HFFc6 (cell line): ENCODE measurements around the gene DUS2. TPM values are rescaled to one million over a fixed set of nuclear protein-coding genes. Genes with fewer than 3 reads are reported as not detected.

Source experiments
- DNase-seq: peaks from one replicate; pipeline ENCODE4 v3.0.0-alpha.2; 2018
- H3K27ac Mint-ChIP-seq: 2 replicates; pipeline ENCODE4 v1.8.0; 2020; ENCODE audit warnings: mild to moderate bottlenecking, mixed read lengths
- H3K27me3 Mint-ChIP-seq: 2 replicates; pipeline ENCODE4 v1.8.0; 2021; ENCODE audit warnings: mild to moderate bottlenecking, moderate library complexity, mixed read lengths; ENCODE audit not compliant: insufficient read depth
- H3K36me3 Mint-ChIP-seq: 2 replicates; pipeline ENCODE4 v1.8.0; 2021; ENCODE audit warnings: low read depth, mixed read lengths
- H3K4me1 Mint-ChIP-seq: 2 replicates; pipeline ENCODE4 v1.8.0; 2020; ENCODE audit warnings: low read depth, mixed read lengths
- H3K4me3 Mint-ChIP-seq: 2 replicates; pipeline ENCODE4 v1.8.0; 2020; ENCODE audit warnings: mild to moderate bottlenecking, moderate library complexity, mixed read lengths
- H3K9me3 Mint-ChIP-seq: 2 replicates; pipeline ENCODE4 v1.8.0; 2020; ENCODE audit warnings: mild to moderate bottlenecking, mixed read lengths
- CTCF ChIP-seq: fragments of 200-600 bp; sonication (generic); IDR thresholded peaks from 2 replicates; pipeline ENCODE4 v1.5.0; 2021; ENCODE audit warnings: antibody characterized with exemption, mild to moderate bottlenecking
- total RNA-seq, 6 experiments: library from RNA; stranded (reverse); fragmentation: NEBNext Ultra II Directional; extraction: Animal tissue kit (Norgen Biotek cat#: 25700); gene quantifications; 2 replicates in 1 of 6; 3 replicates in 5 of 6; pipeline ENCODE4 v1.2.3, GENCODE V29; 2021

Gene DUS2
- total RNA-seq, 6 experiments from 2014 or later = 13.3 to 17.4 (median 15.9) TPM

- DNase-seq = no peak
- H3K27me3 Mint-ChIP-seq = no peaks in the 10 kb centered on the region
- peaks cover 14% of the 10 kb centered on the region for H3K4me1 Mint-ChIP-seq
- no peak overlapping the region for H3K4me3 Mint-ChIP-seq
- H3K36me3 Mint-ChIP-seq = peaks cover 18% of the 10 kb centered on the region
- no peak overlapping the region for H3K27ac Mint-ChIP-seq
- no peaks in the 10 kb centered on the region for H3K9me3 Mint-ChIP-seq
- no peak for TF ChIP-seq CTCF
Measured at GRCh38 chr16:68073902-68074760, 51.0 kb downstream of the DUS2 start.

GRCh38 chr16:68074850-68075555 is 51.9 kb downstream of the DUS2 start:
- Mint-ChIP-seq H3K27me3 (peaks cover 1% of the 10 kb centered on the region; the same call in 1 of the 2 replicates), H3K4me3 (no peak overlapping the region), H3K27ac (no peak overlapping the region), H3K4me1 (peaks cover 21% of the 10 kb centered on the region), H3K36me3 (peaks cover 18% of the 10 kb centered on the region), H3K9me3 (no peaks in the 10 kb centered on the region)
- no peak for DNase-seq
- TF ChIP-seq CTCF = no peak

GRCh38 chr16:68075980-68076379 is 52.9 kb downstream of the DUS2 start:
- no peak for TF ChIP-seq CTCF
- Mint-ChIP-seq H3K27ac (no peak overlapping the region), H3K4me3 (no peak overlapping the region), H3K36me3 (peaks cover 18% of the 10 kb centered on the region), H3K27me3 (peaks cover 1% of the 10 kb centered on the region; the same call in 1 of the 2 replicates), H3K9me3 (no peaks in the 10 kb centered on the region), H3K4me1 (peaks cover 21% of the 10 kb centered on the region)
- no peak for DNase-seq

GRCh38 chr16:68076560-68076959 is 53.5 kb downstream of the DUS2 start:
- Mint-ChIP-seq H3K4me1 (peaks cover 23% of the 10 kb centered on the region), H3K27me3 (peaks cover 1% of the 10 kb centered on the region; the same call in 1 of the 2 replicates), H3K27ac (no peak overlapping the region), H3K36me3 (peaks cover 18% of the 10 kb centered on the region), H3K4me3 (no peak overlapping the region), H3K9me3 (no peaks in the 10 kb centered on the region)
- TF ChIP-seq CTCF = no peak
- DNase-seq = no peak

GRCh38 chr16:68077866-68078700 is 55.0 kb downstream of the DUS2 start:
- H3K27me3 Mint-ChIP-seq = peaks cover 1% of the 10 kb centered on the region; the same call in 1 of the 2 replicates
- H3K36me3 Mint-ChIP-seq = peaks cover 14% of the 10 kb centered on the region
- no peak for DNase-seq

More at GRCh38 chr16:68077866-68078700, 55.0 kb downstream of the DUS2 start:
- H3K27ac Mint-ChIP-seq = no peak overlapping the region
- H3K4me1 Mint-ChIP-seq = peaks cover 15% of the 10 kb centered on the region
- no peak for TF ChIP-seq CTCF
- no peak overlapping the region for H3K4me3 Mint-ChIP-seq
- no peaks in the 10 kb centered on the region for H3K9me3 Mint-ChIP-seq
